Measurements from ENCODE around the gene CCDC127. TPM values are rescaled to one million over a fixed set of nuclear protein-coding genes. Genes with fewer than 3 reads are reported as not detected.

Gene CCDC127
- total RNA-seq, 1 donor: 4.3 TPM

- Histone ChIP-seq H3K4me1 (ENCODE audit: insufficient read depth, low read length) (peaks cover 28% of the 10 kb centered on the region), H2AFZ (ENCODE audit: low read length) (no peak overlapping the region), H3K27ac (ENCODE audit: low read depth, low read length) (no peak overlapping the region), H3K4me3 (ENCODE audit: insufficient read depth, low read length) (no peak overlapping the region), H3K9me3 (ENCODE audit: low read depth, low read length) (no peaks in the 10 kb centered on the region), H3K36me3 (ENCODE audit: insufficient read depth, low read length) (no peaks in the 10 kb centered on the region), H3K79me2 (ENCODE audit: insufficient read depth, low read length) (no peaks in the 10 kb centered on the region), H4K20me1 (ENCODE audit: insufficient read depth, low read length) (no peaks in the 10 kb centered on the region), H3K27me3 (ENCODE audit: insufficient read depth, low read length) (peaks cover 3% of the 10 kb centered on the region), H3K4me2 (ENCODE audit: insufficient read depth, low read length) (peak overlapping the region; percentile 83)
- DNase-seq (ENCODE audit: insufficient read length, low spot score, missing footprints): peak; percentile 73
- no peak for TF ChIP-seq CTCF (IDR thresholded peaks at IDR 0.05; ENCODE audit: extremely low read depth, low read depth, low read length)
These were observed 59.0 kb downstream of the CCDC127 start for GRCh38 chr5:158807-159447.

DNA sequence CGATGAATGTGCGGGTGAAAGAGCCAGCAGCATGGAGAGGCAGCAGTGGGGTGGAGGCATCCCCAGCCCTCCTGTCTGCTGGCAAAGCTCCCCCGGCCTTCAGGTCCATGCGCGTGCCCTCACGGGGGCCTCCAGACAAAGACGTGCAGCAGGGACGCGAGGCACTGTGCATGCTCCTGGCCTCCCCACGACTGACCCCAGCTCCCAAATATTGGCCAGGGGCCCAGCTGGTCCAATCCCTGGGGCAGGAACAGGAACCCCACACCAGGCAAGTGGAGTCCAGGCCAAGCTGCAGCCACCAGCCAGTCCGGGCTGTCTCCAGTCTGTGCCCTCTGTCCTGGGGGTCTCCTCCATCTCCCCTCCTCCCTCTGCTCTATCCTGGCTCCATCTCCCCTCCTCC lies 60.2 kb downstream of the CCDC127 start:
- Histone ChIP-seq H3K36me3 (ENCODE audit: insufficient read depth, low read length) (no peaks in the 10 kb centered on the region), H3K4me3 (ENCODE audit: insufficient read depth, low read length) (no peak overlapping the region), H3K9me3 (ENCODE audit: low read depth, low read length) (no peaks in the 10 kb centered on the region), H2AFZ (ENCODE audit: low read length) (no peak overlapping the region), H3K79me2 (ENCODE audit: insufficient read depth, low read length) (no peaks in the 10 kb centered on the region), H3K27me3 (ENCODE audit: insufficient read depth, low read length) (peaks cover 3% of the 10 kb centered on the region), H3K4me2 (ENCODE audit: insufficient read depth, low read length) (no peak overlapping the region), H4K20me1 (ENCODE audit: insufficient read depth, low read length) (no peaks in the 10 kb centered on the region), H3K27ac (ENCODE audit: low read depth, low read length) (no peak overlapping the region), H3K4me1 (ENCODE audit: insufficient read depth, low read length) (peaks cover 37% of the 10 kb centered on the region)
- no peak for TF ChIP-seq CTCF (IDR thresholded peaks at IDR 0.05; ENCODE audit: extremely low read depth, low read depth, low read length)
- DNase-seq (ENCODE audit: insufficient read length, low spot score, missing footprints): peak; percentile 44

DNA sequence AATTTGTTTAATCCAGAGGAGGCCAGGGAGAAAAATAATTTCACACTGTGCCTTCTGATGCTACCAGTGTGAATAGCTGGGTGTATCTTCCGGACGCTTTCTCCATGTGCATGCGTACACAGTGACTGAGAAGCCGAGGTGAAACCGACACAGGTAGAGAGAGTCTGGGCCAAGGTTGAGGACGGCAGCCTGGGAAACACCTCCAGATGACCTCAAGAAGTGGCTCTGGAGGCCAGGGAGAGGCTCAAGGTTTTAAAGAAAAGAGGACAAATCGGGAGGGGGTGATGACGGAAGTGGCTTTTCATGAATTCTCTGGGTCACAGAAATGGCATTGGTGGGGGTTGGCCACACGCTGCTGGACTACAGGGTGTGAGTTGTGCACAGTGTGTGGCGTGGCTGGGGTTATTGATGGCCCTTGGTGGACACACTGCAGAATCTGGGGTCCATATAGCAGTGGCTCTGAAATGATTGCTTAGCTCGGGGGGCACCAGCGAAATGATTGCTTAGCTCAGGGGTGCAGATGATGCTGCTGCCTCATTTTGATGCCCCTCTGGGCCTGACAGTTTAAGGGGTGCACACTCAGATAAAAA lies 60.7 kb downstream of the CCDC127 start:
- Histone ChIP-seq H3K27me3 (ENCODE audit: insufficient read depth, low read length) (peaks cover 3% of the 10 kb centered on the region), H3K9me3 (ENCODE audit: low read depth, low read length) (no peaks in the 10 kb centered on the region), H3K36me3 (ENCODE audit: insufficient read depth, low read length) (no peaks in the 10 kb centered on the region), H3K27ac (ENCODE audit: low read depth, low read length) (no peak overlapping the region), H2AFZ (ENCODE audit: low read length) (no peak overlapping the region), H4K20me1 (ENCODE audit: insufficient read depth, low read length) (no peaks in the 10 kb centered on the region), H3K4me2 (ENCODE audit: insufficient read depth, low read length) (no peak overlapping the region), H3K4me3 (ENCODE audit: insufficient read depth, low read length) (no peak overlapping the region), H3K79me2 (ENCODE audit: insufficient read depth, low read length) (no peaks in the 10 kb centered on the region), H3K4me1 (ENCODE audit: insufficient read depth, low read length) (peaks cover 37% of the 10 kb centered on the region)
- peak; percentile 38 for DNase-seq (ENCODE audit: insufficient read length, low spot score, missing footprints)
- no peak for TF ChIP-seq CTCF (IDR thresholded peaks at IDR 0.05; ENCODE audit: extremely low read depth, low read depth, low read length)

DNA sequence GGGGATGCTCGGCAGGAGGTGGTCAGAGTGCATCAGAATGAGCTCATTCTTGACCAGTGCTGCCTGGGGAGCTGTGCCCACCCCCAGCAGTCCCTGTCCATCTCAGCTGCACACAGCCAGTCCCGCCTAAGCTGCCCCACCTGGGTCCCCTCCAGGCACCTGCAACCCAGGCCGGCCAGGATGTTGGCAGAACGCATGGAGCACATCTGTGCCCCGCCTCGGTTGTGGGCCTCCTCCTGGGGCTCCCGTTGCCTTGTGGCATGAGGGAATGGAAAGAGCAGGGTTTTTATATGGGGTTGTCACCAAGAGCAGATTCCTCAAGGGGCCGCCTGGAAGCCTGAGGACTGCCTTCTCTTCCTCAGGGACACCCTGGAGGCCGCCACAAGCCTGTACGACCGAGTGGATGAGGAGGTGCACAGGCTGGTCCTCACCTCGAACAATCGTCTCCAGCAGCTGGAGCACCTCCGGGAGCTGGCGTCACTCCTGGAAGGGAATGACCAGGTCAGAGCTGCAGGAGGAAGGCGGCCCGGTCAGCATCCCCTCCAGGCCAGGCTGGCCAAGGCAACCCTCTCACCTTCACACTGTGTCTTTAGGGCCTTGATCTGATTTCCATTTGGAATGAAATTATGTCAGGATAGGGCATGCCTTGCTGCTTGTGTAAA lies 61.4 kb downstream of the CCDC127 start:
- peak; percentile 68 for DNase-seq (ENCODE audit: insufficient read length, low spot score, missing footprints)
- Histone ChIP-seq H3K79me2 (ENCODE audit: insufficient read depth, low read length) (no peaks in the 10 kb centered on the region), H3K27ac (ENCODE audit: low read depth, low read length) (no peak overlapping the region), H4K20me1 (ENCODE audit: insufficient read depth, low read length) (no peaks in the 10 kb centered on the region), H3K36me3 (ENCODE audit: insufficient read depth, low read length) (no peaks in the 10 kb centered on the region), H3K4me3 (ENCODE audit: insufficient read depth, low read length) (no peak overlapping the region), H3K4me1 (ENCODE audit: insufficient read depth, low read length) (peaks cover 37% of the 10 kb centered on the region), H3K27me3 (ENCODE audit: insufficient read depth, low read length) (peaks cover 1% of the 10 kb centered on the region), H3K4me2 (ENCODE audit: insufficient read depth, low read length) (no peak overlapping the region), H2AFZ (ENCODE audit: low read length) (no peak overlapping the region), H3K9me3 (ENCODE audit: low read depth, low read length) (no peaks in the 10 kb centered on the region)
- TF ChIP-seq CTCF (IDR thresholded peaks at IDR 0.05; ENCODE audit: extremely low read depth, low read depth, low read length): no peak

All from osteoblast (primary cell).